CD4-positive, alpha-beta T cell (primary cell): ENCODE data around the gene CFAP52. TPM values are rescaled to one million over a fixed set of nuclear protein-coding genes. Genes with fewer than 3 reads are reported as not detected.
"Not testable (repeated sequence)": the region's sequence is repeated elsewhere in the genome, so short reads cannot be mapped to it uniquely, and the experiment has no call there.

Experiments used
- ATAC-seq: fragments of 200-7000 bp; cut with Tn5 transposase; one replicate; pipeline ENCODE4 v1.10.0; 2022; ENCODE audit warnings: mild to moderate bottlenecking; ENCODE audit not compliant: poor library complexity
- CTCF ChIA-PET: fragments of 350-600 bp; sonication (Branson Sonifier 250); formaldehyde crosslinking; loops from one replicate; lab custom pipeline; 2021; ENCODE audit warnings: antibody characterized with exemption, inconsistent platforms; lab: Charles Lee
- POLR2A ChIA-PET: fragments of 350-600 bp; sonication (Branson Sonifier 250); formaldehyde crosslinking; loops from one replicate; lab custom pipeline; 2021; ENCODE audit warnings: antibody characterized with exemption, inconsistent platforms; lab: Charles Lee
- DNase-seq, 14 experiments: peaks; one replicate each; pipeline ENCODE4 v3.0.0-alpha.2; 2013 to 2020; ENCODE audit warnings: mixed read lengths in 2 of 14
- H3K27ac ChIP-seq, 2 donors: one replicate each; pipeline versions ENCODE4 v1.5.1 to v1.7.0; 2013; ENCODE audit warnings: low read length in 2 of 2, low read depth in 1 of 2, mild to moderate bottlenecking in 1 of 2
- H3K27me3 ChIP-seq, 2 experiments: 1 replicate in 1 of 2; 2 replicates in 1 of 2; pipeline versions ENCODE4 v1.6.1 to v1.7.0; 2013; ENCODE audit warnings: low read length in 2 of 2, control low read depth in 1 of 2, mild to moderate bottlenecking in 1 of 2, moderate library complexity in 1 of 2; ENCODE audit not compliant: insufficient read depth in 2 of 2, control insufficient read depth in 1 of 2
- H3K36me3 ChIP-seq: one replicate; pipeline ENCODE4 v1.6.1; 2013; ENCODE audit warnings: low read length, control low read depth; ENCODE audit not compliant: insufficient read depth
- H3K4me1 ChIP-seq: one replicate; pipeline ENCODE4 v1.6.1; 2013; ENCODE audit warnings: low read length, control low read depth; ENCODE audit not compliant: insufficient read depth
- H3K4me3 ChIP-seq: one replicate; pipeline ENCODE4 v1.5.1; 2013; ENCODE audit warnings: mild to moderate bottlenecking, low read length, moderate library complexity
- H3K9me3 ChIP-seq, 2 experiments: 1 replicate in 1 of 2; 2 replicates in 1 of 2; pipeline versions ENCODE4 v1.6.1 to v1.7.0; 2013; ENCODE audit warnings: low read length in 2 of 2, mild to moderate bottlenecking in 2 of 2, control low read depth in 1 of 2, moderate library complexity in 1 of 2; ENCODE audit not compliant: control insufficient read depth in 1 of 2, insufficient read depth in 1 of 2
- H3K27ac Mint-ChIP-seq: one replicate; pipeline ENCODE4 v1.8.0; 2020; ENCODE audit warnings: mixed read lengths
- H3K27me3 Mint-ChIP-seq: one replicate; pipeline ENCODE4 v1.8.0; 2021; ENCODE audit warnings: mixed read lengths
- H3K36me3 Mint-ChIP-seq: one replicate; pipeline ENCODE4 v1.8.0; 2021; ENCODE audit warnings: low read depth, mixed read lengths
- H3K4me1 Mint-ChIP-seq: one replicate; pipeline ENCODE4 v1.8.0; 2021; ENCODE audit warnings: low read depth, mixed read lengths
- H3K4me3 Mint-ChIP-seq: one replicate; pipeline ENCODE4 v1.8.0; 2020; ENCODE audit warnings: mild to moderate bottlenecking, mixed read lengths
- H3K9me3 Mint-ChIP-seq: one replicate; pipeline ENCODE4 v1.8.0; 2020; ENCODE audit warnings: mixed read lengths
- CTCF ChIP-seq: fragments of 200-600 bp; IDR thresholded peaks from one replicate; pipeline ENCODE4 v1.8.0; 2022; ENCODE audit warnings: antibody characterized with exemption, mild to moderate bottlenecking
- intact Hi-C, 2 experiments: fragments of 100-400 bp; cut with DNase I in 1 of 2; cut with micrococcal nuclease in 1 of 2; formaldehyde crosslinking; loops; one replicate each; pipeline versions ENCODE4 v1.15.1 to v1.9.0; 2023 to 2025; cut with DNase I, micrococcal nuclease
- total RNA-seq, 174 experiments: library from RNA in 2 of 174; stranded (reverse) in 2 of 174; gene quantifications; one replicate each; pipeline ENCODE4 v1.2.3 and lab custom pipeline; 2021 to 2026

Gene CFAP52
- total RNA-seq, 2 experiments from 2014 or later: not detected

GRCh38 chr17:9577373-9577709 lies 899 bp downstream of the CFAP52 start:
- no peaks in the 10 kb centered on the region for H3K9me3 Mint-ChIP-seq
- H3K27ac ChIP-seq: no peak overlapping the region
- peak overlapping the region; percentile 99 for H3K4me3 Mint-ChIP-seq
- peaks cover 36% of the 10 kb centered on the region for H3K4me1 Mint-ChIP-seq
- no peak overlapping the region for H3K4me3 ChIP-seq
- peak overlapping the region; percentile 65 for H3K27ac Mint-ChIP-seq
- no peaks in the 10 kb centered on the region for H3K36me3 ChIP-seq
- no peaks in the 10 kb centered on the region for H3K27me3 Mint-ChIP-seq
- intact Hi-C loops: loop anchor here in 1 of 2 experiments (10.0 kb wide), 1 partner anchor 1143 kb away; the partner anchor contains the start of gene NDEL1
- ATAC-seq (no peak), DNase-seq (no peak)
- ChIA-PET POLR2A (interaction anchor here (1.2 to 1.6 kb wide), 3 partner anchors 9 to 18 kb away, joined by 3 to 5 read pairs (median 3); no protein-coding TSS in a partner anchor), CTCF (interaction anchor here (0.8 to 1.6 kb wide), 3 partner anchors 11 to 20 kb away, joined by 5 to 8 read pairs (median 5); no protein-coding TSS in a partner anchor)
- peaks cover 8% of the 10 kb centered on the region for H3K36me3 Mint-ChIP-seq
- H3K27me3 ChIP-seq: no peaks in the 10 kb centered on the region
- no peaks in the 10 kb centered on the region for H3K9me3 ChIP-seq
- peaks cover 14% of the 10 kb centered on the region for H3K4me1 ChIP-seq
- peak; percentile 37 for TF ChIP-seq CTCF

GRCh38 chr17:9587969-9588656 lies 11.7 kb downstream of the CFAP52 start:
- no peaks in the 10 kb centered on the region for H3K27me3 Mint-ChIP-seq
- Histone ChIP-seq H3K27me3 (no peaks in the 10 kb centered on the region), H3K9me3 (peaks cover 0 to 10% of the 10 kb centered on the region in 2 experiments), H3K4me3 (no peak overlapping the region), H3K4me1 (no peaks in the 10 kb centered on the region), H3K27ac (no peak overlapping the region), H3K36me3 (no peaks in the 10 kb centered on the region)
- ATAC-seq (no peak), DNase-seq (no peak)
- no peaks in the 10 kb centered on the region for H3K36me3 Mint-ChIP-seq
- H3K4me3 Mint-ChIP-seq: no peak overlapping the region
- CTCF ChIA-PET: interaction anchor here (1.7 kb wide), 1 partner anchor 11 kb away, joined by 5 read pairs; no protein-coding TSS in a partner anchor
- H3K4me1 Mint-ChIP-seq: no peaks in the 10 kb centered on the region
- POLR2A ChIA-PET: no interaction called here
- no peak overlapping the region for H3K27ac Mint-ChIP-seq
- H3K9me3 Mint-ChIP-seq: no peaks in the 10 kb centered on the region
- no peak for TF ChIP-seq CTCF
- intact Hi-C loops: no loop called here

GRCh38 chr17:9594065-9594464 lies 17.6 kb downstream of the CFAP52 start:
- H3K9me3 Mint-ChIP-seq: no peaks in the 10 kb centered on the region
- DNase-seq (no peak), ATAC-seq (no peak)
- Histone ChIP-seq H3K27me3 (peaks cover 0 to 4% of the 10 kb centered on the region in 2 experiments), H3K27ac (no peak overlapping the region), H3K4me1 (no peaks in the 10 kb centered on the region), H3K4me3 (no peak overlapping the region), H3K36me3 (no peaks in the 10 kb centered on the region), H3K9me3 (no peaks in the 10 kb centered on the region)
- ChIA-PET CTCF (no interaction called here), POLR2A (no interaction called here)
- H3K27me3 Mint-ChIP-seq: peaks cover 10% of the 10 kb centered on the region
- intact Hi-C loops: no loop called here
- H3K4me1 Mint-ChIP-seq: no peaks in the 10 kb centered on the region
- no peak overlapping the region for H3K27ac Mint-ChIP-seq
- no peaks in the 10 kb centered on the region for H3K36me3 Mint-ChIP-seq
- no peak overlapping the region for H3K4me3 Mint-ChIP-seq
- TF ChIP-seq CTCF: no peak

- H3K9me3 ChIP-seq, H3K27me3 ChIP-seq, POLR2A ChIA-PET, ATAC-seq, H3K4me3 Mint-ChIP-seq, H3K27ac ChIP-seq, CTCF ChIA-PET, H3K9me3 Mint-ChIP-seq, H3K4me3 ChIP-seq, H3K36me3 Mint-ChIP-seq, intact Hi-C loops, H3K27ac Mint-ChIP-seq, DNase-seq, H3K4me1 Mint-ChIP-seq, H3K4me1 ChIP-seq, H3K36me3 ChIP-seq: not testable (repeated sequence)
- H3K27me3 Mint-ChIP-seq: peaks cover 10% of the 10 kb centered on the region
These were observed 21.2 kb downstream of the CFAP52 start for GRCh38 chr17:9597638-9598037.
